ENCODE measurements around the gene DOCK9.

DNA sequence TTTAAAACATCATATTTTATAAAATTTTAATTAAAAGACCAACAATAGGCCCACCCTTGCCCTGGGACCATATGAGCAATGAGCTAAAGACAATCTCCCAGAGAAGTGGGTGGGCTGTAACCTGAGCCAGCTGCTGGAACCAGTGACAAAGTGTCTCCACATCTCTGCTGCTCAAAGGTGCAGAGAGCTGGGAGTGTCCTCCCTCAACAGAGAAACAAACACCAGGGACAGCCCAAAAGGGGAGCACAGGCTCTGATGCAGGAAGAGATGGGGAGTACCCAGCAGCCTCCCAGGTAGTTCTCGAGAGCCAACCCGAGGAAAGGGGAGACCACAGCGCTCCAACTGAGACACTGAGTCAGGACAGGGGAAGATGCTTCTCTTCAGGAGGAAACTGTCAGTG is 39.1 kb downstream of the DOCK9 start:
- TF ChIP-seq, protein P1, sequence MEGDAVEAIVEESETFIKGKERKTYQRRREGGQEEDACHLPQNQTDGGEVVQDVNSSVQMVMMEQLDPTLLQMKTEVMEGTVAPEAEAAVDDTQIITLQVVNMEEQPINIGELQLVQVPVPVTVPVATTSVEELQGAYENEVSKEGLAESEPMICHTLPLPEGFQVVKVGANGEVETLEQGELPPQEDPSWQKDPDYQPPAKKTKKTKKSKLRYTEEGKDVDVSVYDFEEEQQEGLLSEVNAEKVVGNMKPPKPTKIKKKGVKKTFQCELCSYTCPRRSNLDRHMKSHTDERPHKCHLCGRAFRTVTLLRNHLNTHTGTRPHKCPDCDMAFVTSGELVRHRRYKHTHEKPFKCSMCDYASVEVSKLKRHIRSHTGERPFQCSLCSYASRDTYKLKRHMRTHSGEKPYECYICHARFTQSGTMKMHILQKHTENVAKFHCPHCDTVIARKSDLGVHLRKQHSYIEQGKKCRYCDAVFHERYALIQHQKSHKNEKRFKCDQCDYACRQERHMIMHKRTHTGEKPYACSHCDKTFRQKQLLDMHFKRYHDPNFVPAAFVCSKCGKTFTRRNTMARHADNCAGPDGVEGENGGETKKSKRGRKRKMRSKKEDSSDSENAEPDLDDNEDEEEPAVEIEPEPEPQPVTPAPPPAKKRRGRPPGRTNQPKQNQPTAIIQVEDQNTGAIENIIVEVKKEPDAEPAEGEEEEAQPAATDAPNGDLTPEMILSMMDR (IDR thresholded peaks at IDR 0.05; ENCODE audit: insufficient read depth, low read depth, low read length) = no peak
- TF ChIP-seq EZH2 (IDR thresholded peaks at IDR 0.05; ENCODE audit: insufficient read depth, low read length) = no peak
